ENCODE data around the gene TGFBR3L. TPM values are rescaled to one million over a fixed set of nuclear protein-coding genes. Genes with fewer than 3 reads are reported as not detected.

Gene TGFBR3L
- total and polyA plus RNA-seq, 2 of the 13 experiments (the other 11 are each of a cell fraction or from before 2014, with no cell fraction given), result 0.20 to 1.0 TPM

DNA sequence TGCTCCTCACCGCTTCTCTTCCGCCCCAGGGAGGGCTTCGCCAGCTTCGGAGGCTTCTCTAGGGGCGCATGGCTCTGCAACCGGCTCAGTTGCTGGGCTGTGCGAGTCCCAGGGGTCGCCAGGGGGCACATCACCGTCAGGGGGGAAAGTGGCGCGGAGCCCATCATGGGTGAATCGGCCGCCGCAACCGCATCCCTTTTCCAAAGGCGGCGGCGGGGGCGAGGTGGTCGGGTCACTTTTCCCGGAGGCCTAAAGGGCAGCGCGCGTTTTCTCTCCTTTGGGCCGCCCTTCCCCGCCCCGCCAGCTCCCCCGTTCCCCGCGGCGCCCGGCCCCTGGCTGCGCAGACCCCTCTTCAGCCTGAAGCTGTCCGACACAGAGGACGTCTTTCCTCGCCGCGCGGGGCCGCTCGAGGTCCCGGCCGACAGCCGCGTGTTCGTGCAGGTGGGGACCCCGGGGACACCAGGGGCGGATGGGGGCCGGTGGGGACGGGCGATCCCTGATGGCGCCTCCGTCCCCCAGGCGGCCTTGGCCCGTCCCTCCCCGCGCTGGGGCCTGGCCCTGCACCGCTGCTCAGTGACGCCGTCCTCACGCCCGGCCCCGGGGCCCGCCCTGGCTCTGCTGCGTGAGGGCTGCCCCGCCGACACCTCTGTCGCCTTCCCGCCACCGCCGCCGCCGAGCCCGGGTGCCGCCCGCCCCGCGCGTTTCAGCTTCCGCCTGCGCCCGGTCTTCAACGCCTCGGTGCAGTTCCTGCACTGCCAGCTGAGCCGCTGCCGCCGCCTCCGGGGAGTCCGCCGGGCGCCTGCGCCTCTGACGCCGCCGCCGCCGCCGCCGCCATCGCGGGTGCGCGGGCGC lies 1.7 kb downstream of the TGFBR3L start (continued):
- peak; percentile 83; the same call in 1 of the 2 replicates for TF ChIP-seq ATF7-NPFF (CRISPR knock-in tag; IDR thresholded peaks at IDR 0.05; ENCODE audit: low read depth)
- TF ChIP-seq SPEN (CRISPR knock-in tag; IDR thresholded peaks at IDR 0.05; ENCODE audit: low read depth), result peak; percentile 40; the same call in 1 of the 2 replicates
- peak; percentile 49; the same call in 1 of the 2 replicates for TF ChIP-seq ZNF331 (CRISPR knock-in tag; IDR thresholded peaks at IDR 0.05)
- TF ChIP-seq, protein P1, sequence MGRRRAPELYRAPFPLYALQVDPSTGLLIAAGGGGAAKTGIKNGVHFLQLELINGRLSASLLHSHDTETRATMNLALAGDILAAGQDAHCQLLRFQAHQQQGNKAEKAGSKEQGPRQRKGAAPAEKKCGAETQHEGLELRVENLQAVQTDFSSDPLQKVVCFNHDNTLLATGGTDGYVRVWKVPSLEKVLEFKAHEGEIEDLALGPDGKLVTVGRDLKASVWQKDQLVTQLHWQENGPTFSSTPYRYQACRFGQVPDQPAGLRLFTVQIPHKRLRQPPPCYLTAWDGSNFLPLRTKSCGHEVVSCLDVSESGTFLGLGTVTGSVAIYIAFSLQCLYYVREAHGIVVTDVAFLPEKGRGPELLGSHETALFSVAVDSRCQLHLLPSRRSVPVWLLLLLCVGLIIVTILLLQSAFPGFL (CRISPR knock-in tag; IDR thresholded peaks at IDR 0.05), result no peak
- TF ChIP-seq, protein P2, sequence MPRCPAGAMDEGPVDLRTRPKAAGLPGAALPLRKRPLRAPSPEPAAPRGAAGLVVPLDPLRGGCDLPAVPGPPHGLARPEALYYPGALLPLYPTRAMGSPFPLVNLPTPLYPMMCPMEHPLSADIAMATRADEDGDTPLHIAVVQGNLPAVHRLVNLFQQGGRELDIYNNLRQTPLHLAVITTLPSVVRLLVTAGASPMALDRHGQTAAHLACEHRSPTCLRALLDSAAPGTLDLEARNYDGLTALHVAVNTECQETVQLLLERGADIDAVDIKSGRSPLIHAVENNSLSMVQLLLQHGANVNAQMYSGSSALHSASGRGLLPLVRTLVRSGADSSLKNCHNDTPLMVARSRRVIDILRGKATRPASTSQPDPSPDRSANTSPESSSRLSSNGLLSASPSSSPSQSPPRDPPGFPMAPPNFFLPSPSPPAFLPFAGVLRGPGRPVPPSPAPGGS (CRISPR knock-in tag; IDR thresholded peaks at IDR 0.05), result peak; percentile 71
- TF ChIP-seq NR2C2 (CRISPR knock-in tag; IDR thresholded peaks at IDR 0.05; ENCODE audit: borderline replicate concordance), result peak; percentile 49; the same call in 1 of the 2 replicates
- no peak for TF ChIP-seq NONO (IDR thresholded peaks at IDR 0.05)
- TF ChIP-seq NONO (CRISPR knock-in tag; conservative IDR thresholded peaks at IDR 0.05), result peak; percentile 20; the same call in 1 of the 2 replicates
- TF ChIP-seq, protein P3, sequence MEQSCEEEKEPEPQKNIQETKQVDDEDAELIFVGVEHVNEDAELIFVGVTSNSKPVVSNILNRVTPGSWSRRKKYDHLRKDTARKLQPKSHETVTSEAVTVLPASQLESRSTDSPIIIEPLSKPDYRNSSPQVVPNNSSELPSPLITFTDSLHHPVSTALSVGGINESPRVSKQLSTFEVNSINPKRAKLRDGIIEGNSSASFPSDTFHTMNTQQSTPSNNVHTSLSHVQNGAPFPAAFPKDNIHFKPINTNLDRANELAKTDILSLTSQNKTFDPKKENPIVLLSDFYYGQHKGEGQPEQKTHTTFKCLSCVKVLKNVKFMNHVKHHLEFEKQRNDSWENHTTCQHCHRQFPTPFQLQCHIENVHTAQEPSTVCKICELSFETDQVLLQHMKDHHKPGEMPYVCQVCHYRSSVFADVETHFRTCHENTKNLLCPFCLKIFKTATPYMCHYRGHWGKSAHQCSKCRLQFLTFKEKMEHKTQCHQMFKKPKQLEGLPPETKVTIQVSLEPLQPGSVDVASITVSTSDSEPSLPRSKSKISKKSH (CRISPR knock-in tag; IDR thresholded peaks at IDR 0.05; ENCODE audit: borderline replicate concordance), result no peak
- TF ChIP-seq, protein P4, sequence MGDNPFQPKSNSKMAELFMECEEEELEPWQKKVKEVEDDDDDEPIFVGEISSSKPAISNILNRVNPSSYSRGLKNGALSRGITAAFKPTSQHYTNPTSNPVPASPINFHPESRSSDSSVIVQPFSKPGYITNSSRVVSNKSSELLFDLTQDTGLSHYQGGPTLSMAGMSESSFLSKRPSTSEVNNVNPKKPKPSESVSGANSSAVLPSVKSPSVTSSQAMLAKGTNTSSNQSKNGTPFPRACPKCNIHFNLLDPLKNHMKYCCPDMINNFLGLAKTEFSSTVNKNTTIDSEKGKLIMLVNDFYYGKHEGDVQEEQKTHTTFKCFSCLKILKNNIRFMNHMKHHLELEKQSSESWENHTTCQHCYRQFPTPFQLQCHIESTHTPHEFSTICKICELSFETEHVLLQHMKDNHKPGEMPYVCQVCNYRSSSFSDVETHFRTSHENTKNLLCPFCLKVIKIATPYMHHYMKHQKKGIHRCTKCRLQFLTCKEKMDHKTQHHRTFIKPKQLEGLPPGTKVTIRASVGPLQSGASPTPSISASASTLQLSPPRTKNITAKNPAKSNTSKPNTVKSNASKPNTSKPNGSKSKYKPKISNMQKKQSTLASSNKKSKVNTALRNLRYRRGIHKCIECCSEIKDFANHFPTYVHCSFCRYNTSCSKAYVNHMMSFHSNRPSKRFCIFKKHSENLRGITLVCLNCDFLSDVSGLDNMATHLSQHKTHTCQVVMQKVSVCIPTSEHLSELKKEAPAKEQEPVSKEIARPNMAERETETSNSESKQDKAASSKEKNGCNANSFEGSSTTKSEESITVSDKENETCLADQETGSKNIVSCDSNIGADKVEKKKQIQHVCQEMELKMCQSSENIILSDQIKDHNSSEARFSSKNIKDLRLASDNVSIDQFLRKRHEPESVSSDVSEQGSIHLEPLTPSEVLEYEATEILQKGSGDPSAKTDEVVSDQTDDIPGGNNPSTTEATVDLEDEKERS (CRISPR knock-in tag; IDR thresholded peaks at IDR 0.05), result 0 out of 2 replicates have a peak, but pooled peaks have one; percentile 24
- 0 out of 2 replicates have a peak, but pooled peaks have one; percentile 51 for TF ChIP-seq ZNF761 (CRISPR knock-in tag; conservative IDR thresholded peaks at IDR 0.05)
- TF ChIP-seq, protein P5, sequence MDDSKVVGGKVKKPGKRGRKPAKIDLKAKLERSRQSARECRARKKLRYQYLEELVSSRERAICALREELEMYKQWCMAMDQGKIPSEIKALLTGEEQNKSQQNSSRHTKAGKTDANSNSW (CRISPR knock-in tag; IDR thresholded peaks at IDR 0.05; ENCODE audit: borderline replicate concordance), result peak; percentile 67; the same call in 1 of the 2 replicates
- peak; percentile 53 for TF ChIP-seq KDM5B (CRISPR knock-in tag; IDR thresholded peaks at IDR 0.05; ENCODE audit: borderline replicate concordance)
- TF ChIP-seq XBP1 (CRISPR knock-in tag; IDR thresholded peaks at IDR 0.05), result no peak
- no peak for TF ChIP-seq ZNF468 (CRISPR knock-in tag; IDR thresholded peaks at IDR 0.05)
- TF ChIP-seq HOXA9 (CRISPR knock-in tag; IDR thresholded peaks at IDR 0.05; ENCODE audit: borderline replicate concordance), result 0 out of 2 replicates have a peak, but pooled peaks have one; percentile 50
- peak; percentile 51; the same call in 1 of the 2 replicates for TF ChIP-seq GABPB1 (CRISPR knock-in tag; IDR thresholded peaks at IDR 0.05)
- no peak for TF ChIP-seq PCBP2 (optimal IDR thresholded peaks at IDR 0.05; ENCODE audit: low read depth, low read length, poor library complexity, severe bottlenecking)

Data from HepG2 (cell line).